ENCODE data around the gene CDH16. TPM values are rescaled to one million over a fixed set of nuclear protein-coding genes. Genes with fewer than 3 reads are reported as not detected.
A peak's percentile ranks its signal among the peaks of the same experiment; 100 is the strongest.
"Not testable (repeated sequence)": the region's sequence is repeated elsewhere in the genome, so short reads cannot be mapped to it uniquely, and the experiment has no call there.

Gene CDH16
- total RNA-seq, 1 experiment from 2014 or later = not detected

- DNase-seq = no peak
- no peak overlapping the region for H3K4me3 ChIP-seq (ENCODE audit: insufficient read depth, low read depth, low read length)
- peaks cover 20% of the 10 kb centered on the region for H3K36me3 ChIP-seq (replicated peaks; ENCODE audit: control insufficient read depth, insufficient read depth, low read length)
- H3K27me3 ChIP-seq (ENCODE audit: control insufficient read depth, insufficient read depth, low read length) = peaks cover 8% of the 10 kb centered on the region
Observed at GRCh38 chr16:66939366-66939765, 20.7 kb upstream of the CDH16 start.

GRCh38 chr16:66937725-66938337 is 19.1 kb upstream of the CDH16 start:
- H3K36me3 ChIP-seq (replicated peaks; ENCODE audit: control insufficient read depth, insufficient read depth, low read length) = peaks cover 20% of the 10 kb centered on the region
- peaks cover 8% of the 10 kb centered on the region for H3K27me3 ChIP-seq (ENCODE audit: control insufficient read depth, insufficient read depth, low read length)
- H3K4me3 ChIP-seq (ENCODE audit: insufficient read depth, low read depth, low read length) = no peak overlapping the region
- peak; percentile 20 for DNase-seq

GRCh38 chr16:66936889-66937554 is 18.3 kb upstream of the CDH16 start:
- no peak for DNase-seq
- Histone ChIP-seq H3K36me3 (replicated peaks; ENCODE audit: control insufficient read depth, insufficient read depth, low read length) (peaks cover 17% of the 10 kb centered on the region), H3K27me3 (ENCODE audit: control insufficient read depth, insufficient read depth, low read length) (peaks cover 8% of the 10 kb centered on the region), H3K4me3 (ENCODE audit: insufficient read depth, low read depth, low read length) (no peak overlapping the region)

- H3K36me3 ChIP-seq (replicated peaks; ENCODE audit: control insufficient read depth, insufficient read depth, low read length) = peaks cover 14% of the 10 kb centered on the region
- H3K4me3 ChIP-seq (ENCODE audit: insufficient read depth, low read depth, low read length) = no peak overlapping the region
- peak; percentile 27 for DNase-seq
Observed at GRCh38 chr16:66936462-66936861, 17.8 kb upstream of the CDH16 start.

GRCh38 chr16:66935314-66936011 is 16.8 kb upstream of the CDH16 start, which contains the start of gene CES2:
TSS of gene CES2 (plus strand) at chr16:66935516. CDS start at chr16:66935636, 120 bp downstream.
- Histone ChIP-seq H3K4me3 (ENCODE audit: insufficient read depth, low read depth, low read length) (peak within 1 kb of the TSS; percentile 94), H3K36me3 (replicated peaks; ENCODE audit: control insufficient read depth, insufficient read depth, low read length) (peaks cover 7% of the 10 kb centered on the region), H3K27me3 (ENCODE audit: control insufficient read depth, insufficient read depth, low read length) (peaks cover 8% of the 10 kb centered on the region)
- DNase-seq = peak; percentile 68

More at GRCh38 chr16:66936462-66936861, 17.8 kb upstream of the CDH16 start:
- H3K27me3 ChIP-seq (ENCODE audit: control insufficient read depth, insufficient read depth, low read length) = peaks cover 8% of the 10 kb centered on the region

- not testable (repeated sequence) for DNase-seq
Observed at GRCh38 chr16:66934839-66935313, 16.2 kb upstream of the CDH16 start.

GRCh38 chr16:66934138-66934838 is 15.6 kb upstream of the CDH16 start, which contains the start of gene CIAO2B:
TSS of gene CIAO2B (minus strand) at chr16:66934402. CDS start at chr16:66934364, 38 bp downstream.
- H3K4me3 ChIP-seq (ENCODE audit: insufficient read depth, low read depth, low read length) = peak within 1 kb of the TSS; percentile 94
- H3K36me3 ChIP-seq (replicated peaks; ENCODE audit: control insufficient read depth, insufficient read depth, low read length) = peaks cover 1% of the 10 kb centered on the region
- peaks cover 8% of the 10 kb centered on the region for H3K27me3 ChIP-seq (ENCODE audit: control insufficient read depth, insufficient read depth, low read length)
- peak; percentile 93 for DNase-seq

More at GRCh38 chr16:66934839-66935313, 16.2 kb upstream of the CDH16 start:
- not testable (repeated sequence) for H3K36me3 ChIP-seq (replicated peaks; ENCODE audit: control insufficient read depth, insufficient read depth, low read length); H3K27me3 ChIP-seq (ENCODE audit: control insufficient read depth, insufficient read depth, low read length)
- peak overlapping the region; percentile 94 for H3K4me3 ChIP-seq (ENCODE audit: insufficient read depth, low read depth, low read length)

- DNase-seq = no peak
- Histone ChIP-seq H3K4me3 (ENCODE audit: insufficient read depth, low read depth, low read length) (peak overlapping the region; percentile 94), H3K36me3 (replicated peaks; ENCODE audit: control insufficient read depth, insufficient read depth, low read length) (peaks cover 1% of the 10 kb centered on the region), H3K27me3 (ENCODE audit: control insufficient read depth, insufficient read depth, low read length) (peaks cover 8% of the 10 kb centered on the region)
Observed at GRCh38 chr16:66933776-66934137, 15.1 kb upstream of the CDH16 start.

- H3K27me3 ChIP-seq (ENCODE audit: control insufficient read depth, insufficient read depth, low read length) = peaks cover 8% of the 10 kb centered on the region
- H3K4me3 ChIP-seq (ENCODE audit: insufficient read depth, low read depth, low read length) = no peak overlapping the region
- DNase-seq = no peak
- no peaks in the 10 kb centered on the region; the same call in 1 of the 2 replicates for H3K36me3 ChIP-seq (replicated peaks; ENCODE audit: control insufficient read depth, insufficient read depth, low read length)
Observed at GRCh38 chr16:66932076-66932475, 13.4 kb upstream of the CDH16 start.

GRCh38 chr16:66931665-66932064 is 13.0 kb upstream of the CDH16 start:
- Histone ChIP-seq H3K36me3 (replicated peaks; ENCODE audit: control insufficient read depth, insufficient read depth, low read length) (no peaks in the 10 kb centered on the region; the same call in 1 of the 2 replicates), H3K27me3 (ENCODE audit: control insufficient read depth, insufficient read depth, low read length) (peaks cover 11% of the 10 kb centered on the region), H3K4me3 (ENCODE audit: insufficient read depth, low read depth, low read length) (no peak overlapping the region)
- DNase-seq = no peak

- Histone ChIP-seq H3K27me3 (ENCODE audit: control insufficient read depth, insufficient read depth, low read length) (peaks cover 21% of the 10 kb centered on the region), H3K36me3 (replicated peaks; ENCODE audit: control insufficient read depth, insufficient read depth, low read length) (no peaks in the 10 kb centered on the region; the same call in 1 of the 2 replicates), H3K4me3 (ENCODE audit: insufficient read depth, low read depth, low read length) (no peak overlapping the region)
- no peak for DNase-seq
Observed at GRCh38 chr16:66930189-66930588, 11.5 kb upstream of the CDH16 start.

- DNase-seq = peak; percentile 79
- H3K4me3 ChIP-seq (ENCODE audit: insufficient read depth, low read depth, low read length) = no peak overlapping the region
- H3K27me3 ChIP-seq (ENCODE audit: control insufficient read depth, insufficient read depth, low read length) = peaks cover 30% of the 10 kb centered on the region
- no peaks in the 10 kb centered on the region; the same call in 1 of the 2 replicates for H3K36me3 ChIP-seq (replicated peaks; ENCODE audit: control insufficient read depth, insufficient read depth, low read length)
Observed at GRCh38 chr16:66928702-66929388, 10.2 kb upstream of the CDH16 start.

GRCh38 chr16:66927918-66928649 is 9.4 kb upstream of the CDH16 start:
- DNase-seq = no peak
- H3K27me3 ChIP-seq (ENCODE audit: control insufficient read depth, insufficient read depth, low read length) = peaks cover 37% of the 10 kb centered on the region
- no peak overlapping the region for H3K4me3 ChIP-seq (ENCODE audit: insufficient read depth, low read depth, low read length)
- H3K36me3 ChIP-seq (replicated peaks; ENCODE audit: control insufficient read depth, insufficient read depth, low read length) = no peaks in the 10 kb centered on the region; the same call in 1 of the 2 replicates
